ENCODE results near the gene TRIO.

Gene TRIO

DNA sequence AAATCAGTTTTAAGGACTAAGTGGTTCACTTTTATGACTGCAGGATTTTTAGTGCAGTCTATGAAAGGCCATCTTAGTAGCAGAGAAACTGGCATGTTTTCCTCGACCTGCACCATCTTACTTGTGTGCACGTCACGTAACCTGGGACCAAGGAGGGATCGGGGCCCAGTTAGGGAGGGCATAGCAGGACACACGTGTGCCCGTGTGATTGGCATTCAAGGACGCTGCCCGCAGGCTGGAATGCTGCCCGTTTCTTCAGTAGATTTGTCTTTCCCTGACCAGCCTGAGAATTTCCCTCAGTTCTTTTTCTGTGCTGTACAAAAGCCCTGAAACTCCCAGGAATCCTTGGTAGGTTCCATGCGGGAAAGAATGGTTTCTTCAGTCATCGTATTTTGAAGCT lies 196.3 kb downstream of the TRIO start:
- in situ Hi-C loops (cut with HindIII; ENCODE audit: low sequenced_read_pairs), result loop anchor here (5.0 kb wide), 1 partner anchor 47 kb away; no protein-coding TSS in a partner anchor

DNA sequence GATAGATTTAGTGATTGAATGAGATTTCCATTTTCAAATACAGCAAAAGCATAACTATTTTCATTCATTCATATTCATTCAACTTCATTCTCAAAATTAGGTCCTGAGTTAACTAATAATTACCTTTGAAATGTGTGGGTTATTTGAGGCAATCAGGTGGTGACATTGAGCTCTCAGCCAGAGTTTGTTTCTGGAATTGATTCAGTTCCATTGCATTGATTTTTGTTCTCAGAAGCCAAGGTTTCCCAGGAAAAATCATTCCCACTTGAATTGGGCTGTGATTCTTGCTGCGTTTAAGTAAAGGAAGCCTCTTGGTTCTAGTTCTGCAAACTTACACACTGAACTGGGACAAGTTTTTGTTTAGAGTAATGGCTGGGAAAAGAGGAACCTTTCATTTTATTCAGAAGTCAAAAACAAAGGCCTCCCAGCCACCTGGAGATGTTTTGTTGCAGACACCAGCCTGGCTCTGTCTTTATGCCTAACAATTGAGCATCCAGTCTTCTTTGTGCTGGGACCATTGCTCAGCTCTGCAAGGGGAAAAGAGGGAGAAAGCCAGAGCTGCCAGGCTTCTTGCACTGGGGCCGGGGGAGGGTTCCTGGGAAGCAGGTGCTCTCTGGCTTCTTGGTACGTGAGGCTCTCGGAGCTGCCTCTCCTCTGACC lies 198.6 kb downstream of the TRIO start:
- in situ Hi-C loops (cut with HindIII; ENCODE audit: low sequenced_read_pairs), result no loop called here

DNA sequence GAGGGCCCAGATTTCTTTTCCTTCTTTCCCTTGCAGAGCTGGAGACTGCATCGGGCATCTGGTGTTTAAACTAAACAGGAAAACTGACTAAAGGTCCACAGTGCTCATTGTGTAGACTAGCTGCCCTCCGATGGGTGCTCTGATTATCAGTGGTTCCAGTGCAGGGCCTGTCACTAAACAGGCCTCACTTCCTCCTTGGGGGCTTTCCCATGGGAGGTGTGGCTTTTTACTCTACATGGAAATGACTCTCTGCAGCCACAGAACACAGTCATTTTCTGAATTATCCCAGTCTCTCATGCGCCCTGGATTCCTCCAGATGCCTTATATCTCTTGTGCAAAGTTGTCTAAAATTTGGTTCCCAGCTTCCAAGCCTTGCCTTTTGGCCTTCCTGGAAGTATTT lies 199.2 kb downstream of the TRIO start:
- in situ Hi-C loops (cut with HindIII; ENCODE audit: low sequenced_read_pairs), result no loop called here

DNA sequence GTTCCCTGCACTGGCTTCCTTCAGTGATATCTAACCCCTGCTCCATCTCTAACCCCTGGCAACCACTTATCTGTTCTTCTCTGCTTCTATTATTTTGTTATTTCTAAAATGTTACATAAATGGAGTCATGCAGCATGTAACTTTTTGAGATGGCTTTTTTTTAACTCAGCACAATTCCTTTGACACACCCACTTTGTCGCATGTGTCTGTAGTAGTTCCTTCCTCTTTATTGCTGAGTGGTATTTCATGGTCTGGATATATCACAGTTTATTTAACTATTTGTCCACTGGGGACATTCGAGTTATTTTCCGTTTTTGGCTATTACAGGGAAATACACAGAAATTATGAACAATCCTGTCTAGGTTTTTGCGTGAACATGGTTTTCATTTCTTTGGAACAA lies 200.2 kb downstream of the TRIO start:
- in situ Hi-C loops (cut with HindIII; ENCODE audit: low sequenced_read_pairs), result no loop called here

DNA sequence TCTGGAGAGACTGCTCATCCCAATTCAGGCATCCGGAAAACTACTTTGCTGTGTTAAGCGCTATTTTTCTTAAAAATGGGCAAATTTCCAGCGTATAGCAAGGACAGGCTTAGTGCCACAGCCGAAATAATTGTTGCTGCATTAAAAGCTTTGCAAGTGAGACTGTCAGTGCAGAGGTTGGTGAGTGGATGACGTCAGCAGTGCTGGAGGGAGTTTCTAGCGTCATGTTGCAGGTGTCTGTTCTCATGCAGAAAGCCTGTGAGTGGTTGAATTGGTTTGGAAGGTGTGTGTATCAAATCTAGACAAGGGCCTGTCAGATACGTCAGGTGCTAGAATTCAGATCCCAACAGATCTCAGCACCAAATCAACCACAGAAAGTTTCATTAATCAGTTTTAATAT lies 204.4 kb downstream of the TRIO start:
- in situ Hi-C loops (cut with HindIII; ENCODE audit: low sequenced_read_pairs), result no loop called here

DNA sequence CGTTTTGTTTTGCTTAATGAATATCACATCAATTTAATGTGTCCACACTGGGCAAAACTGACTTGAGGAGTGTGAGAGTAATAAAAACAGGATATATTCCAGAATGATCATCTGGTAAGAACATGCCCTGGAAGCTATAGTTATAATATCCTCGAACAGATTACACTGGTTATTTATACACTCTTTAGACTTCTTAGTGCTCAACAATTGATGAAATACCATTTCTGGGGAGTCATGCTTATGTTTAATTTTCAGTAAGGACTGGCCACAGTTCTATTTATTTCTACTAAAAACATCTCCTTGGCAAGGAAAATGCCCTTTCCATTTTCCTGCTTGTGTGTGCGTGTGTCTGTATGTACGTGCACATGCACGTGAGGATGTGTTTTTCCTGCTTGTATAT lies 205.0 kb downstream of the TRIO start:
- in situ Hi-C loops (cut with HindIII; ENCODE audit: low sequenced_read_pairs), result no loop called here

DNA sequence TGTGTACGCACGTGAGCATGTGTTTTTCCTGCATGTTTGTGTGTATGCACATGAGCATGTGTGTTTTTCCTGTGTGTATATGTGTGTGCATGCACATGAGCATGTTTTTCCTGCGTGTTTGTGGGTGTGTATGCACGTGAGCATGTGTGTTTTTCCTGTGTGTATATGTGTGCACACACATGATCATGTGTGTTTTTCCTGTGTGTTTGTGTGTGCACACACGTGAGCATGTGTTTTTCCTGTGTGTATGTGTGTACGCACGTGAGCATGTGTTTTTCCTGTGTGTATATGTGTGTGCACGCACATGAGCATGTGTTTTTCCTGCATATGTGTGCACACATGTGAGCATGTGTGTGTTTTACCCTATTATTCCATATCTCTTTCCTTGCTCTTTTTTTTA lies 205.9 kb downstream of the TRIO start:
- in situ Hi-C loops (cut with HindIII; ENCODE audit: low sequenced_read_pairs), result no loop called here

DNA sequence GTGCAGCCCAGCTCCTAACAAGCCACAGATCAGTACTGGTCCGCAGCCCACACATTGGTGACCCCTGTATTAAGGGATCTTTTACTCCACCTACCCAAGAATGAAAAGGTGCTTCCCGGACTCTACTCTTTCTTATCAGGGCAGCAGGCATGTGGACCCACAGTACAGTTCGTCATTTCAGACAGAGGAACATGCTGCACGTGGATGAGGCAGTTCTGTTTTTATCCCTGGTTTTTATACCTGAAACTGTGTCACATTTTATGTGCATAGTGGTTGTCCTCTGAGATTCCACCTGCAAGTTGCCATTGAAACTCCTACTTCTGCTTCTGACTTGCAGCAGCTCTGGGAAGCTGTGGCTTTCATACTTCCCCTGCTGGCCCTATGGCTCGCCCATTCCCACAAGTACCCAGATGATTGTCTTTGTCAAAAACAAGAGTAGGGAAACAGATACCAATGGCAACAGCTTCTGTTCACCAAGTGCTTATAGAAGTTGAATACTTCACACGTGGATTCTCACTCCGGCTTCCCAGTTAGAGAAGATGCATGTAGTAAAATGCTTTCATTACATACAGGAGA lies 208.0 kb downstream of the TRIO start:
- in situ Hi-C loops (cut with HindIII; ENCODE audit: low sequenced_read_pairs), result no loop called here

DNA sequence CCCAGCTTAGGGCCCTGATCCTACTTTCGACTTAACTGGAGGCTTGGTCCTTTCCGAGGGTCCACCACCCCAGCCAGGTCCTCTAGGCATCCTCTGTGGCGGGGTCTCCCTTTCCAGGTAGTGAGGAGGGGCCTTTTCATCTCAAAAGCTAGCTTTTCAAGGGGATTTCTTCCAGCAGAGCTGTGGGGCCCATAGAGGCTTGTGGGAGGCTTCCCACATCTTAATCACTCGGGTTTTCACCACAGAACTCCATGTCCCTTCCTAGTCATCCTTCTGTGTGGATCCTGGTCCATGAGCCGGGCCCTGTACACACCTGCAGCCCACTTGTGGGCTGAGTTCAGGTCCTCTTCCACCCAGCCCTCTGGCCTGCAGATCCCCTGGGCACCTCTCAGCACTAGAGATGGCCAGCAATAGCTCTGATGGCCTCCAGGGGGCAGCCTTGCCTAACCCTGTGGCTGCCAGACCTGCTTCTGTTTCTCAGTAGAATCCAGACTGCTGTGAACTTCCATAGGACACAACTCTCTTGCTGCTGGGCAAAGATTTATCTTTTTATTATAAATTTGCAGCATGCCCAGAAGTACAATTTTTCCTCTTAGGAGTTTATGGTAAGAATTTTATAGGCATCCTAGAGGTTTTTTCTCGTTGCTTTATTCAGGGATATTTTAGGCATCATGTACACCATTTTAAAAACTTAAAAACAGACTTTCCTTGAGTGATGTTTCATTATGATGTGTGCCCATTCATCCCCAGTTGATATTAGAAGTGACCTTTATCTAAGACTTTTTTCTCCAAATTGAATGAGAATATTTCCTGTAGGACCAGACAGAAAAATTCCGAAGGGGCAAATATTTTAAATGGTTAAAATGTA lies 208.9 kb downstream of the TRIO start:
- in situ Hi-C loops (cut with HindIII; ENCODE audit: low sequenced_read_pairs), result no loop called here

DNA sequence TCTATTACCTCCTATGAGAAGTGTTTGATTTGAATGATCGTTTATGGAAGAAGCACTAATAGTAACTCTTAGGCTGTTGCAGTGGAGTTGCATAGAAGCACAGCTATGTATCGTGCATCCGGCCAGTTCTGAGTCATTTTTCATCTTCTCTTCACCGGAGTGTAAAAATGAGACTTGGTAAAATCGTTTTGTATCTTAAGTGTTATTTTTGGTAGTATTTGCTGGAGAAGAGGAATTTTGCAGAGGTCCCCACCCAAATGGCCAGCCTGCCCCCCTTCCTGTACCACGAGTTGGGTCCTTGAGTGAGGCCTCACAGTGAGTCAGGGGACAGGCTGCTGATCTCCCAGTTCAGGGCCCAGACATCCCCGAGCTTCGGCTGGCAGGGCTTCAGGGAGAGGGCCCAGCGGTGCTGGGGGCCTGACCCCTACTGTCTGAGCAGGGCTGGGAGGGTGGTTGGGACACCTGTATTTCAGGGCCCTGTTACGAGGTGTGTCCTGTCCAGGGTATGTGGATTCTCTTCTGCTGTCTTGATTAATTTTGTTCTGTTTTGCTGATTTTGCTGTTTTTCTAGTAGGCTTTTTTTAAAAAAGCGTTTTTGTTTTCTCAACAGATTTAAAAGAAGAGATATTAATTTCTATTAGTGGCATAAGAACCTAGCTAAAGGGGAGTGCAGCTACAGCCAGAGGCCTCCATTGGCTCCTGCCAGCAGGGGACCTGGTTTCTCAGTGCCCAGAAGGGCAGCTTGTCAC lies 210.8 kb downstream of the TRIO start:
- in situ Hi-C loops (cut with HindIII; ENCODE audit: low sequenced_read_pairs), result no loop called here

DNA sequence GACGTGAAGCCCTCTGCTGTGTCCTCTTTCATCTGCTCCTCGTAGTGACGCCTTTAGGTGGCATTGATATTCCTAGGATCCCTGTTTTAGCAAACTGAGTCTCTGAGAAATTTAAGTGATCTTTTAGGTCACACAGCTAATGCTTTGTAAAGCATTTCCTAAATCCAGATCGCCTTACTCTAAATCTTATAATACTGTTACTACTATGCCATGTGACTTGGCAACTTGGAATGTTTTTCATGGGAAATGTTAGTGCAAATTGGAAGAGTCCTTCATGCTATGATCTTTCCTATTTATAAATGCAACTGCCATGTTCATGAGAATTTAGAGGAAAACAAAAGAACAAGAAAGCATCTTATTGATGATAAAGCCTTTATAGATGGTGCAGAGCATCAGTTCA lies 212.2 kb downstream of the TRIO start:
- in situ Hi-C loops (cut with HindIII; ENCODE audit: low sequenced_read_pairs), result no loop called here

DNA sequence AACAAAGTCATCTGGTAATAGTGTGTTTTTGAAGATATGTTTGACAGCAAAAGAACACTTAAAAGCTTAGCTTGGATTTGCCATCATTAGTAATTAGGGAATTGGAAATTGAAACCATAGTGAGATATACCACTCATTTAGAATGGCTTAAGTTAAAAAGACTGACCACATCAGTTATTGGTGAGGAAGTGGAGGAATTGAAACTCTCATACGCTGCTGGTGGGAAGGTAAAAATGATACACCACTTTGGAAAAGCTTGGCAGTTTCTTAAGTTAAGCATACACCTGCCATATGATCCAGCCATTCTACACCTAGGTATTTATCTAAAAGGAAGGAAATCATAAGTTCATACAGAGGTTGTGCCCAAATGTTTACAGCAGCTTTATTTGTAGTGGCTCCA lies 213.2 kb downstream of the TRIO start:
- in situ Hi-C loops (cut with HindIII; ENCODE audit: low sequenced_read_pairs), result no loop called here

DNA sequence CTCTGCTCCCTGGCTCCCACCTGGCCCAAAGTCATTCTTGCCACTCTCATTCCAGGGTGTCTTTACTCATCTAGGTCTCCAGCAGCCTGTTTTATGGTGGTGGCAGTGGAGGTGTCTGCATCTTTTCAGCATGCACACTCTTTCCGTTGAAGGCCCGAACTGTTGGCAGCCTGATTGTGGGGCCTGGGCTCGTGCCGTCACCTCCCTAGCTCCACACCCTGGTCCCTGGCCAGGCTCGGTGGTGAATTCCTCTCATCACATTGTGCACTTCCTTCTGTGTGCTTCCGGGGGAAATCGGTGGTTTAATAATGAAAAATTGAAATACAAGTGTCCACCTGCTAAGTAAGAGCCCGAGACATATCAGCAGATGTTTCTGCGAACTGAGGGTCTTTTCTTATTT lies 214.3 kb downstream of the TRIO start:
- in situ Hi-C loops (cut with HindIII; ENCODE audit: low sequenced_read_pairs), result no loop called here

DNA sequence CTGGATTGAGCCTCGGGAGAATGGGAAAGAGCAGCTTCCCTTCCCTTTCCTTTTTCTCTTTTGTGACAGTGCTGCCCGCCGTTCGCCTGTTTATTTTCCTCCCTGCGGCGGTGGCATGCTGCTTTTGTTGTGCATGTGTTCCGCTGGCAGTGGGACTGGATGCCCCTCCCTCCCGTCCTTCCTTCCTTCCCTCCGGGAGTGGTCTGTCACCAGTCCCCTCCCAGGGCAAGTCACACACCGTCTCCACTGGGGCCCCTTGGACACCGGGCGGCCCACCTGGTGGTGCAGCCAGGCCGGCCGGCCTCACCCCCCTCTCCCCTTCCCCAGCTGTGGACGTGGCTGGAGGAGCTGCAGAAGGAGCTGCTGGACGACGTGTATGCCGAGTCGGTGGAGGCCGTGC lies 214.7 kb downstream of the TRIO start:
- in situ Hi-C loops (cut with HindIII; ENCODE audit: low sequenced_read_pairs), result no loop called here

DNA sequence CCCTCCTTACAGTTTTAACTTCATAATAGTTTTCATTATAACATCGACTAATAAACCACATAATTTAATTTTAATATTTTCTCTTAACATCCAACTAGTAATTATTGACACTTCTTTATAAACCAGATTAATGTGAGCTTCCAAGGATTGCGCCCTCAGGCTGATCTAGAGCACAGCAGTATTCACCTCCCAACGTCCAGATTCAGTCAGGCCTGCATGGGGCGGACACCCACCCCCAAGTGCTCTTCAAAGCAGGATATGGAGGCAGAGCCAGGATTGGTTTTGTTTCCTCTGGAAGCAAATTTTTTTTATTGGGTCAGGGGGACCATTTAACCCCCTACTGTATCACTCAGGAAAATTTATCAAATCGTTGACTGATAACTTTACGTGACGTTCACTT lies 215.4 kb downstream of the TRIO start:
- in situ Hi-C loops (cut with HindIII; ENCODE audit: low sequenced_read_pairs), result no loop called here

DNA sequence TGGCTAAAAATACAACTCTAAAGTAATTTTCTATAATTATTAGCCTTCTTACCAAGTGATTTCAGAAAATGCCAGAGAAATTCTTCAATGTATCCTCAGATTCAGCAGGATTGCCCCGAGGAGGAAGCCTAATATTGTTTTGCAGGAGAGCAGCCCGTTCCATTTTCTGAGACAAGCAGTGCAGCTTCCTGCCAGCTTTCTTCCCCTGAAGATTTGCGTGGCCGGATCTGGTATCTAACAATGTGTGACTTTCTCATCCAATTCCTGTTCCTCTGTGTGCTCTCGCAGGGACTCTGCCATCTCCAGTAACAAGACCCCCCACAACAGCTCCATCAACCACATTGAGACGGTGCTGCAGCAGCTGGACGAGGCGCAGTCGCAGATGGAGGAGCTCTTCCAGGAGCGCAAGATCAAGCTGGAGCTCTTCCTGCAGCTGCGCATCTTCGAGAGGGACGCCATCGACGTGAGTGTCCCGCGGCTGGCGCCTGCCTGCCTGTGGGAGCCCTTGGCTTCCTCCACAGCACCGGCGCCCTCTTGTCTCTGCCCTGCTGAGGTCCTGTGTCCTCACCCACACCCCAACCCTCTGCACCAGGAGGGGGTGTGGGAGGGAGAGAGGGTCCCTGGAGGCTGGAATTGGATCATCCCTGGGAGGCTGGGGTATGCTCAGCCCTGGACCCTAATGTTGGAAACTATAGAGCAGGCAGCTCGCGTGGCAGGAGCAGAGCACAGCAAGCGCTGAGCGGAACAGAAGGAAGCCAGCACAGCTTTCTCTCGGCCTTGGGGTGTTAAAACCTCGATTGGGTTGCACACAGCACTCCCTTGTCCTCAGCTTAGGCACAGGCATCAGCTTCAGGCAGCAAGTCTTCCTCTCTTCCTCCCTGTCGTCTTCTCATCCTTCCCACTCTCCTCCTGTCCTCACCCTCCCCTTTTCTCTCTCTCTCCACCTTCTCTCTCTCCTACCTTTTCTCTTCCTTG lies 216.2 kb downstream of the TRIO start:
- in situ Hi-C loops (cut with HindIII; ENCODE audit: low sequenced_read_pairs), result no loop called here

DNA sequence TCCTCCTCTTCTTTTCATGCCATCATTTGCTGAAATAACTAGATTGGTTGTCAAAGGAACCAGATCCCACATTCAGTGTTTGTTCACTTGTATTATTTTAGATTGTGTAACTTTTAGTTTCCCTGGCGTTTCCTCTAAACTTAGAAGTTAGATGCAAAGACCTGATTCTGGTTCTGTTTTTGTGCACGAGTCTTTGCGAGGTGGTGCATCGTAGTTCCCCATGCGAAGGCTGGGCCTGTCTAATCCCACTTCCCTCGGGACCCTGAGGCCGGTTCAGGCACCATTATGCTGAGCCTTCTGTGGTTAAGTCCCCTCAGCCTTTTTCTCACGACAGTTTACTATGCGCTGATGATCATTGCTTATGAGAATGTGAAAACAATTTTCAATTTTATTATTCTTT lies 219.3 kb downstream of the TRIO start:
- in situ Hi-C loops (cut with HindIII; ENCODE audit: low sequenced_read_pairs), result no loop called here

DNA sequence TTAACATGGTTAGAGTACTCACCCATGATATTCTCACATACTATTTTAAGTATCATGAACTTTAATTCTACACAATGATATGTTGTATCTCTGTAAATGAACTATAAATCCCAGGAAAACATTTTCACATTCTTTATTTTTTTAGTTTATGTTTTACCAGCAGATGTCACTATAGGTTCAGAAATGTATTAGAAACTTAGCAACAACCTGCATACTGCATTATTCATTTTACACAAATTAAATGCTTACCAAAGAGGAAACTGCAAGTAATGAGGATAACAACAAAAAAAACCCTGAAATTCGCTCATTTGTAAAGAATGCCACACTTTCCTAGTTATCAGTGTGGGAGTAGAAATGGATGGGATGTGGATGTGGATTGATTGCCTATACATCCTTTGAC lies 221.0 kb downstream of the TRIO start:
- in situ Hi-C loops (cut with HindIII; ENCODE audit: low sequenced_read_pairs), result no loop called here

DNA sequence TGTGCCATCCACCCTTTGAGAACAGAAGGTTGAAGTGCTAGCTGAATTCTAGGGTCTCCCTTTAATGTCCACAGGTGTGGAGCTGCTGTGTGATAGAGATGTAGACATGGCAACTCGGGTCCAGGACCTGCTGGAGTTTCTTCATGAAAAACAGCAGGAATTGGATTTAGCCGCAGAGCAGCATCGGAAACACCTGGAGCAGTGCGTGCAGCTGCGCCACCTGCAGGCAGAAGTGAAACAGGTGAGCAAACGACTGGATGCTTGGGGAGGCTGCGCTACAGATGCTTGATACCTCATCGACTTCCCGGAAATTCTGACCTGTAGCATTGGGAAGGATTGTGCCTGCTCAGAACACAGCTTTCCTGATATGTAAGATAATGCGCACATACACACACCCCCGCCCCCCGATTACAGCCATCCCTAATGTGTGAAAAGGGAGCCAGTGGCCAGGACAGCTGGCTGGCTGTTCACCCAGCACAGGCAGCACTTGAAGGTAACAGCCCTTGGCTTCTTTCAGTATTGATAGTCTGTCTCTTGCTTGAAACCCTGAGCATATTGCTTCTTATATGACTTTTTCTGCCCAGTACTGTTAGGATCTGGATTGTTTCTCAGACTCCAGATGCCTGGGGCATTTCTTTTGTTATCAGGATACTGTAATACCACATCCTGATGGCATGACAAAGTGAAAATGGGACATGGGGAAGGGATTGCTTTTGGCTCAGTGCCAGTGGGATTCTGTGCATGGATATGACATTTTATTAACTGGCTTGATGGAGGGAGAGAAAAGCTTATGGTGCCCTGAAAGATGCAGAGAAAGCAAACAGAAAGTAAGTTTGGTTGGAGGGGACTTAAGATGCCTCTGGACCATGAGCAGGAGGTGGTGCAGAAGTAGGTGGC lies 221.7 kb downstream of the TRIO start:
- in situ Hi-C loops (cut with HindIII; ENCODE audit: low sequenced_read_pairs), result no loop called here

All from endothelial cell of hepatic sinusoid (primary cell).